H1 (cell line): Measurements from ENCODE around the gene AIF1. TPM values are rescaled to one million over a fixed set of nuclear protein-coding genes. Genes with fewer than 3 reads are reported as not detected.

Source experiments
- CTCF ChIA-PET: fragments of 300-600 bp; sonication (Branson Sonifier 250); formaldehyde crosslinking; loops from one replicate; lab custom pipeline; 2021; ENCODE audit not compliant: partially characterized antibody; lab: Charles Lee
- POLR2A ChIA-PET: fragments of 300-600 bp; sonication (Branson Sonifier 250); formaldehyde crosslinking; loops from one replicate; lab custom pipeline; 2021; ENCODE audit warnings: inconsistent platforms; ENCODE audit not compliant: partially characterized antibody; lab: Charles Lee
- DNase-seq, 2 experiments: peaks; one replicate each; pipeline versions ENCODE4 v3.0.0 to v3.0.0-alpha.2; 2010 to 2022; ENCODE audit warnings: low spot score in 2 of 2, low read depth in 1 of 2, mixed read lengths in 1 of 2
- FAIRE-seq: peaks from 2 replicates; lab custom pipeline; 2011; peaks lifted over from hg19 to GRCh38; lab: Jason Lieb, UNC
- H2AFZ ChIP-seq: 2 replicates; pipeline ENCODE4 v1.8.1; 2012; ENCODE audit warnings: low read length, inconsistent platforms
- H2AK5ac ChIP-seq: 2 replicates; pipeline ENCODE4 v1.6.1; 2013; ENCODE audit warnings: low read depth, low read length
- H2BK120ac ChIP-seq: replicated peaks from 2 replicates; pipeline ENCODE3; 2013; ENCODE audit warnings: low read depth, low read length, inconsistent platforms
- H2BK12ac ChIP-seq: 2 replicates; pipeline ENCODE4 v1.6.1; 2013; ENCODE audit warnings: low read depth, low read length
- H2BK15ac ChIP-seq: 2 replicates; pipeline ENCODE4 v1.6.1; 2013; ENCODE audit warnings: low read length
- H2BK20ac ChIP-seq: 2 replicates; pipeline ENCODE4 v1.6.1; 2013; ENCODE audit warnings: low read length
- H2BK5ac ChIP-seq: 2 replicates; pipeline ENCODE4 v1.6.1; 2013; ENCODE audit warnings: low read depth, low read length
- H3K14ac ChIP-seq: 2 replicates; pipeline ENCODE4 v1.6.1; 2013; ENCODE audit warnings: inconsistent platforms; ENCODE audit not compliant: insufficient read length
- H3K18ac ChIP-seq: 2 replicates; pipeline ENCODE4 v1.6.1; 2013; ENCODE audit warnings: low read length; ENCODE audit errors: extremely low read depth
- H3K23ac ChIP-seq: 2 replicates; pipeline ENCODE4 v1.6.1; 2013; ENCODE audit warnings: inconsistent platforms; ENCODE audit not compliant: insufficient read length
- H3K23me2 ChIP-seq: 2 replicates; pipeline ENCODE4 v1.6.1; 2013; ENCODE audit warnings: low read depth, low read length
- H3K27ac ChIP-seq: 2 replicates; pipeline ENCODE4 v1.6.1; 2011; ENCODE audit warnings: low read depth, low read length, inconsistent platforms
- H3K27me3 ChIP-seq, 4 experiments: replicated peaks in 1 of 4; 1 replicate in 1 of 4; 2 replicates in 3 of 4; pipeline versions ENCODE4 v1.6.1 to v1.8.1; 2011 to 2013; ENCODE audit warnings: low read length in 3 of 4, mild to moderate bottlenecking in 3 of 4, inconsistent platforms in 2 of 4, mixed read lengths in 2 of 4, moderate library complexity in 1 of 4; ENCODE audit not compliant: control insufficient read depth in 3 of 4, insufficient read depth in 3 of 4; ENCODE audit errors: extremely low read depth in 1 of 4
- H3K36me3 ChIP-seq, 4 experiments: 2 replicates each; pipeline versions ENCODE4 v1.6.1 to v1.8.1; 2011 to 2013; ENCODE audit warnings: mild to moderate bottlenecking in 4 of 4, low read length in 3 of 4, moderate library complexity in 2 of 4, control low read depth in 1 of 4, inconsistent platforms in 1 of 4; ENCODE audit not compliant: insufficient read depth in 4 of 4, control insufficient read depth in 2 of 4
- H3K4ac ChIP-seq: replicated peaks from 2 replicates; pipeline ENCODE3; 2013; ENCODE audit warnings: low read length, low read depth, mixed read lengths, inconsistent platforms; ENCODE audit not compliant: insufficient read length
- H3K4me1 ChIP-seq, 4 experiments: replicated peaks in 1 of 4; 1 replicate in 1 of 4; 2 replicates in 3 of 4; pipeline versions ENCODE4 v1.6.1 to v1.8.1; 2011 to 2013; ENCODE audit warnings: low read length in 3 of 4, inconsistent platforms in 2 of 4, mixed read lengths in 1 of 4; ENCODE audit not compliant: insufficient read depth in 4 of 4, control insufficient read depth in 3 of 4
- H3K4me2 ChIP-seq, 2 experiments: 2 replicates each; pipeline versions ENCODE4 v1.6.1 to v1.8.1; 2011 to 2013; ENCODE audit warnings: low read depth in 2 of 2, low read length in 2 of 2, control low read depth in 1 of 2, inconsistent platforms in 1 of 2, mild to moderate bottlenecking in 1 of 2; ENCODE audit not compliant: insufficient read depth in 1 of 2
- H3K4me3 ChIP-seq, 4 experiments: fragments of 200-600, 300-600 bp in 1 of 4; sonication (generic), shearing (Covaris generic), sonication (Bioruptor Twin) in 1 of 4; 2 replicates each; pipeline versions ENCODE4 v1.5.1 to v1.8.1; 2011 to 2016; ENCODE audit warnings: low read length in 4 of 4, low read depth in 3 of 4, control low read depth in 2 of 4, inconsistent platforms in 2 of 4, mild to moderate bottlenecking in 2 of 4, mixed read lengths in 1 of 4, moderate library complexity in 1 of 4; ENCODE audit not compliant: insufficient read depth in 2 of 4; ENCODE audit errors: extremely low read depth in 1 of 4
- H3K56ac ChIP-seq: replicated peaks from 2 replicates; pipeline ENCODE3; 2013; ENCODE audit warnings: low read depth, mild to moderate bottlenecking, mixed read lengths, low read length, inconsistent platforms; ENCODE audit not compliant: insufficient read length
- H3K79me1 ChIP-seq: 2 replicates; pipeline ENCODE4 v1.6.1; 2013; ENCODE audit warnings: low read depth, low read length, control low read depth
- H3K79me2 ChIP-seq, 2 experiments: 2 replicates each; pipeline versions ENCODE4 v1.6.1 to v1.8.1; 2012 to 2013; ENCODE audit warnings: low read length in 2 of 2, mild to moderate bottlenecking in 2 of 2, inconsistent platforms in 1 of 2; ENCODE audit not compliant: insufficient read depth in 2 of 2, control insufficient read depth in 1 of 2
- H3K9ac ChIP-seq, 4 experiments: replicated peaks in 1 of 4; 1 replicate in 1 of 4; 2 replicates in 3 of 4; pipeline versions ENCODE4 v1.6.1 to v1.8.1; 2011 to 2013; ENCODE audit warnings: low read depth in 3 of 4, low read length in 3 of 4, control low read depth in 2 of 4, mild to moderate bottlenecking in 2 of 4, moderate library complexity in 2 of 4, inconsistent platforms in 1 of 4; ENCODE audit errors: extremely low read depth in 1 of 4
- H3K9me3 ChIP-seq, 2 experiments: 2 replicates each; pipeline versions ENCODE4 v1.6.1 to v1.8.1; 2012 to 2013; ENCODE audit warnings: mild to moderate bottlenecking in 2 of 2, moderate library complexity in 2 of 2, control low read depth in 1 of 2, inconsistent platforms in 1 of 2, low read depth in 1 of 2, low read length in 1 of 2, mixed read lengths in 1 of 2; ENCODE audit not compliant: insufficient read depth in 2 of 2
- H4K20me1 ChIP-seq, 2 experiments: replicated peaks in 1 of 2; 2 replicates each; pipeline versions ENCODE3 to v1.8.1; 2011 to 2013; ENCODE audit warnings: inconsistent platforms in 2 of 2, low read length in 2 of 2, mild to moderate bottlenecking in 1 of 2; ENCODE audit not compliant: insufficient read depth in 2 of 2, control insufficient read depth in 1 of 2
- H4K5ac ChIP-seq: 2 replicates; pipeline ENCODE4 v1.6.1; 2013; ENCODE audit warnings: low read length, low read depth, mixed read lengths, inconsistent platforms; ENCODE audit not compliant: insufficient read length
- H4K8ac ChIP-seq: 2 replicates; pipeline ENCODE4 v1.8.0; 2013; ENCODE audit warnings: mild to moderate bottlenecking, moderate library complexity, low read length, inconsistent platforms; ENCODE audit not compliant: insufficient read depth; ENCODE audit errors: extremely low read depth
- H4K91ac ChIP-seq: replicated peaks from 2 replicates; pipeline ENCODE3; 2013; ENCODE audit warnings: low read length, mixed read lengths, inconsistent platforms; ENCODE audit not compliant: insufficient read length
- ASH2L ChIP-seq: fragments of 200-600, 300-600 bp; sonication (generic); IDR thresholded peaks from one replicate; pipeline ENCODE4 v1.7.1; 2017; ENCODE audit warnings: low read length
- EZH2 ChIP-seq: fragments of 200-600 bp; sonication (generic); IDR thresholded peaks from 2 replicates; pipeline ENCODE4 v1.7.1; 2012; ENCODE audit warnings: low read depth, mild to moderate bottlenecking, moderate library complexity, low read length, inconsistent platforms; ENCODE audit not compliant: severe bottlenecking
- KDM5A ChIP-seq: fragments of 200-600 bp; IDR thresholded peaks from 2 replicates; pipeline ENCODE4 v1.7.1; 2012; ENCODE audit warnings: mild to moderate bottlenecking, low read length, inconsistent platforms, mixed read lengths
- SAP30 ChIP-seq: fragments of 300-600 bp; sonication (generic); IDR thresholded peaks from 2 replicates; pipeline ENCODE4 v1.7.1; 2012; ENCODE audit warnings: low read length, moderate library complexity, mild to moderate bottlenecking, inconsistent platforms; ENCODE audit not compliant: insufficient read depth, insufficient replicate concordance
- WGBS, 2 experiments: shearing (Covaris generic) in 1 of 2; methylation state at CpG; one replicate each; pipeline versions ENCODE4 v1.1.6 to v1.1.7; 2013 to 2015; ENCODE audit warnings: low lambda C conversion rate in 2 of 2, mixed read lengths in 2 of 2, inconsistent platforms in 1 of 2, low coverage in 1 of 2, missing lambda C conversion rate in 1 of 2; ENCODE audit not compliant: insufficient replicate concordance in 2 of 2, insufficient coverage in 1 of 2, insufficient read length in 1 of 2; ENCODE audit errors: extremely low coverage in 1 of 2, missing lambda C conversion rate in 1 of 2; 5-methylcytosine and 5-hydroxymethylcytosine counted together
- polyA plus RNA-seq, 7 experiments: library from polyadenylated mRNA; depleted of rRNA in 3 of 7; stranded (reverse) in 5 of 7; unstranded in 2 of 7; fragments of >200 nt in 5 of 7; fragments of 200-250 nt in 2 of 7; gene quantifications; 1 replicate in 5 of 7; 2 replicates in 1 of 7; 4 replicates in 1 of 7; pipeline versions ENCODE4 v1.2.1 to v1.2.3, GENCODE V29; 2011 to 2013; ENCODE audit warnings: missing spikeins in 2 of 7, mixed read lengths in 2 of 7
- total RNA-seq: library from RNA; stranded (reverse); fragmentation: NEBNext Ultra II Directional; extraction: Animal tissue kit (Norgen Biotek cat#: 25700); gene quantifications from 2 replicates; pipeline ENCODE4 v1.2.1, GENCODE V29; 2021
- TF ChIP-seq, protein P1 (sequence below): IDR thresholded peaks from 2 replicates; pipeline ENCODE4 v1.6.1; 2012; ENCODE audit warnings: inconsistent platforms

The AIF1 gene
- total and polyA plus RNA-seq, 2 of the 8 experiments (the other 6 are each of a cell fraction or from before 2014, with no cell fraction given), result 6.3 to 9.8 TPM

GRCh38 chr6:31615748-31616147 is 714 bp downstream of the AIF1 start:
- H4K8ac ChIP-seq, result 0 out of 2 replicates have a peak overlapping the region, but pooled peaks have one; percentile 58
- FAIRE-seq (no peak), DNase-seq (no peak)
- H3K9ac ChIP-seq, result no peak overlapping the region
- H3K4me1 ChIP-seq, result peaks cover 2 to 12% (median 6%) of the 10 kb centered on the region in 4 experiments; a peak in 6 of 7 replicates
- H2BK12ac ChIP-seq, result peak overlapping the region; percentile 71; the same call in 1 of the 2 replicates
- no peak overlapping the region for H3K27ac ChIP-seq
- no peak overlapping the region for H4K5ac ChIP-seq
- H3K23me2 ChIP-seq, result peaks cover 4% of the 10 kb centered on the region; the same call in 1 of the 2 replicates
- H2BK120ac ChIP-seq, result no peak overlapping the region
- H3K79me2 ChIP-seq, result no peaks in the 10 kb centered on the region
- POLR2A ChIA-PET, result interaction anchor here (0.5 to 34.9 kb wide), 8 partner anchors 17 to 283 kb away, joined by 3 to 883 read pairs (median 4); partner anchors contain the start of genes APOM, ATP6V1G2, BAG6 and C6orf47
- TF ChIP-seq SAP30, result no peak
- TF ChIP-seq, protein P1, sequence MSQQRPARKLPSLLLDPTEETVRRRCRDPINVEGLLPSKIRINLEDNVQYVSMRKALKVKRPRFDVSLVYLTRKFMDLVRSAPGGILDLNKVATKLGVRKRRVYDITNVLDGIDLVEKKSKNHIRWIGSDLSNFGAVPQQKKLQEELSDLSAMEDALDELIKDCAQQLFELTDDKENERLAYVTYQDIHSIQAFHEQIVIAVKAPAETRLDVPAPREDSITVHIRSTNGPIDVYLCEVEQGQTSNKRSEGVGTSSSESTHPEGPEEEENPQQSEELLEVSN, result no peak
- no peak for TF ChIP-seq EZH2
- no peak for TF ChIP-seq KDM5A
- TF ChIP-seq ASH2L, result peak; percentile 22
- no peaks in the 10 kb centered on the region for H3K36me3 ChIP-seq
- no peak overlapping the region for H4K91ac ChIP-seq
- peak overlapping the region; percentile 17 for H2AFZ ChIP-seq
- H3K14ac ChIP-seq, result no peak overlapping the region
- no peaks in the 10 kb centered on the region for H3K9me3 ChIP-seq
- peak overlapping the region; percentile 36; the same call in 1 of the 2 replicates for H2BK15ac ChIP-seq
- no peaks in the 10 kb centered on the region for H4K20me1 ChIP-seq
- H3K79me1 ChIP-seq, result no peaks in the 10 kb centered on the region
- no peak overlapping the region for H2BK20ac ChIP-seq
- 66% methylated on average over 7 of the region's 7 CpGs; no CpG with 5 or more reads in 1 of the 2 experiments for WGBS, 2 experiments
- no peak overlapping the region for H3K18ac ChIP-seq
- peak overlapping the region in 1 of 2 experiments; percentile 24; a peak in 1 of 4 replicates for H3K4me2 ChIP-seq
- no peak overlapping the region for H3K56ac ChIP-seq
- H2AK5ac ChIP-seq, result peak overlapping the region; percentile 32; the same call in 1 of the 2 replicates
- H3K4me3 ChIP-seq, result no peak overlapping the region; a peak in 2 of 8 replicates
- peak overlapping the region; percentile 66; the same call in 1 of the 2 replicates for H2BK5ac ChIP-seq
- CTCF ChIA-PET, result interaction anchor here (0.7 to 4.5 kb wide), 7 partner anchors 9 to 119 kb away, joined by 3 to 45 read pairs (median 7); partner anchors contain the start of gene ATP6V1G2
- H3K23ac ChIP-seq, result no peak overlapping the region
- no peaks in the 10 kb centered on the region for H3K27me3 ChIP-seq
- no peak overlapping the region for H3K4ac ChIP-seq
